Suppressor macrophage (primary cell): Measurements from ENCODE around the gene CLEC4G.

Experiments used
- DNase-seq, 4 experiments: peaks; one replicate each; pipeline ENCODE4 v3.0.0-alpha.2; 2020 to 2022

Gene CLEC4G

GRCh38 chr19:7720351-7720750, 11.6 kb downstream of the CLEC4G start:
- no peak for DNase-seq

- peak in 1 of 4 experiments; percentile 39 for DNase-seq
Observed at GRCh38 chr19:7718668-7719067, 13.2 kb downstream of the CLEC4G start.

- DNase-seq: no peak
Observed at GRCh38 chr19:7716762-7717161, 15.1 kb downstream of the CLEC4G start.

- peak in 1 of 4 experiments; percentile 40 for DNase-seq
Observed at GRCh38 chr19:7715671-7716070, 16.2 kb downstream of the CLEC4G start.

GRCh38 chr19:7710616-7711015, 21.3 kb downstream of the CLEC4G start:
- DNase-seq: no peak

GRCh38 chr19:7709932-7710460, 21.9 kb downstream of the CLEC4G start:
- DNase-seq: no peak

- DNase-seq: peak; percentile 34 to 69 (median 60)
Observed at GRCh38 chr19:7706955-7707456, 24.9 kb downstream of the CLEC4G start.

GRCh38 chr19:7706188-7706954, 25.5 kb downstream of the CLEC4G start:
- DNase-seq: peak; percentile 11 to 66 (median 50)

GRCh38 chr19:7705387-7706187, 26.3 kb downstream of the CLEC4G start:
- DNase-seq: peak; percentile 89 to 94 (median 93)

- DNase-seq: no peak
Observed at GRCh38 chr19:7704280-7705060, 27.4 kb downstream of the CLEC4G start.

- DNase-seq: no peak
Observed at GRCh38 chr19:7703332-7703731, 28.6 kb downstream of the CLEC4G start.

- peak; percentile 68 to 81 (median 77) for DNase-seq
Observed at GRCh38 chr19:7701654-7702457, 30.1 kb downstream of the CLEC4G start, which contains the start of gene FCER2. Gene FCER2 (minus strand): TSS chr19:7702131. CDS start chr19:7699760, 2,371 bp downstream.

GRCh38 chr19:7701049-7701653, 30.8 kb downstream of the CLEC4G start:
- no peak for DNase-seq

GRCh38 chr19:7699417-7700401, 32.2 kb downstream of the CLEC4G start:
- DNase-seq: peak; percentile 24 to 58 (median 46)

GRCh38 chr19:7699003-7699402, 32.9 kb downstream of the CLEC4G start:
- no peak for DNase-seq

GRCh38 chr19:7698583-7698982, 33.3 kb downstream of the CLEC4G start:
- DNase-seq: peak in 3 of 4 experiments; percentile 25 to 48 (median 39)

- DNase-seq: no peak
Observed at GRCh38 chr19:7697721-7698287, 34.1 kb downstream of the CLEC4G start.

GRCh38 chr19:7694499-7694898, 37.4 kb downstream of the CLEC4G start:
- peak in 1 of 4 experiments; percentile 33 for DNase-seq

- no peak for DNase-seq
Observed at GRCh38 chr19:7692417-7693088, 39.4 kb downstream of the CLEC4G start.
